Hepatocyte (in vitro differentiated cells): ENCODE measurements around the gene ZEB2. TPM values are rescaled to one million over a fixed set of nuclear protein-coding genes. Genes with fewer than 3 reads are reported as not detected.

ENCODE experiments used
- DNase-seq: peaks from one replicate; pipeline ENCODE4 v3.0.0-alpha.2; 2016; ENCODE audit warnings: low spot score
- H2AFZ ChIP-seq: fragments of 200-600 bp; sonication (generic); 2 replicates; pipeline ENCODE4 v1.6.0; 2016; ENCODE audit warnings: antibody characterized with exemption, mild to moderate bottlenecking
- H3K27ac ChIP-seq: fragments of 200-600 bp; sonication (generic); 2 replicates; pipeline ENCODE4 v1.5.1; 2016; ENCODE audit warnings: mild to moderate bottlenecking
- H3K27me3 ChIP-seq: fragments of 200-600 bp; sonication (generic); 2 replicates; pipeline ENCODE4 v1.6.1; 2016
- H3K36me3 ChIP-seq: fragments of 200-600 bp; sonication (generic); replicated peaks from 2 replicates; pipeline ENCODE4 v1.5.1; 2016; ENCODE audit warnings: low read depth; ENCODE audit not compliant: insufficient read depth
- H3K4me1 ChIP-seq: fragments of 200-600 bp; sonication (generic); 2 replicates; pipeline ENCODE4 v1.5.1; 2016; ENCODE audit warnings: mild to moderate bottlenecking, moderate library complexity; ENCODE audit not compliant: insufficient read depth
- H3K4me2 ChIP-seq: fragments of 200-600 bp; sonication (generic); 2 replicates; pipeline ENCODE4 v1.6.0; 2016
- H3K4me3 ChIP-seq: fragments of 200-600 bp; sonication (generic); 2 replicates; pipeline ENCODE4 v1.5.1; 2016; ENCODE audit warnings: mild to moderate bottlenecking
- H3K79me2 ChIP-seq: fragments of 200-600 bp; sonication (generic); 2 replicates; pipeline ENCODE4 v1.6.0; 2017; ENCODE audit warnings: mild to moderate bottlenecking
- H3K9me2 ChIP-seq: fragments of 200-600 bp; sonication (generic); replicated peaks from 2 replicates; pipeline ENCODE4 v1.6.0; 2017; ENCODE audit warnings: mild to moderate bottlenecking; ENCODE audit not compliant: insufficient read depth
- H3K9me3 ChIP-seq: fragments of 200-600 bp; sonication (generic); 2 replicates; pipeline ENCODE4 v1.5.1; 2016; ENCODE audit warnings: low read depth, mild to moderate bottlenecking
- H4K20me1 ChIP-seq: fragments of 200-600 bp; sonication (generic); 2 replicates; pipeline ENCODE4 v1.6.0; 2016; ENCODE audit warnings: mild to moderate bottlenecking; ENCODE audit not compliant: insufficient read depth, poor library complexity, severe bottlenecking
- EZH2 ChIP-seq: fragments of 200-600 bp; sonication (generic); IDR thresholded peaks from 2 replicates; pipeline ENCODE4 v1.6.1; 2016; ENCODE audit warnings: antibody characterized with exemption, mild to moderate bottlenecking, borderline replicate concordance
- EZH2phosphoT487 ChIP-seq: fragments of 200-600 bp; sonication (generic); IDR thresholded peaks from one replicate; pipeline ENCODE4 v1.6.1; 2018; ENCODE audit warnings: antibody characterized with exemption, mild to moderate bottlenecking, low read depth, moderate library complexity; ENCODE audit not compliant: unreplicated experiment, severe bottlenecking
- WGBS: methylation state at CpG from one replicate; pipeline ENCODE4 v1.1.6; 2016; ENCODE audit warnings: low lambda C conversion rate; ENCODE audit errors: missing lambda C conversion rate; 5-methylcytosine and 5-hydroxymethylcytosine counted together
- polyA plus RNA-seq: library from polyadenylated mRNA; unstranded; fragments of >200 nt; fragmentation: Nextera tagmentation; extraction: Ambion mirVana; gene quantifications from 2 replicates; pipeline ENCODE4 v1.2.1, GENCODE V29; 2016
- total RNA-seq: library from RNA; depleted of rRNA; stranded (reverse); fragments of >200 nt; gene quantifications from 2 replicates; pipeline ENCODE4 v1.2.3, GENCODE V29; 2014
- TF ChIP-seq, protein P1 (sequence below): fragments of 200-600 bp; sonication (generic); IDR thresholded peaks from 2 replicates; pipeline ENCODE4 v1.5.1; 2016; ENCODE audit warnings: antibody characterized with exemption, mild to moderate bottlenecking; ENCODE audit not compliant: poor library complexity

Gene ZEB2
- total and polyA plus RNA-seq, 2 experiments from 2014 or later = 17.8 to 35.5 TPM

DNA sequence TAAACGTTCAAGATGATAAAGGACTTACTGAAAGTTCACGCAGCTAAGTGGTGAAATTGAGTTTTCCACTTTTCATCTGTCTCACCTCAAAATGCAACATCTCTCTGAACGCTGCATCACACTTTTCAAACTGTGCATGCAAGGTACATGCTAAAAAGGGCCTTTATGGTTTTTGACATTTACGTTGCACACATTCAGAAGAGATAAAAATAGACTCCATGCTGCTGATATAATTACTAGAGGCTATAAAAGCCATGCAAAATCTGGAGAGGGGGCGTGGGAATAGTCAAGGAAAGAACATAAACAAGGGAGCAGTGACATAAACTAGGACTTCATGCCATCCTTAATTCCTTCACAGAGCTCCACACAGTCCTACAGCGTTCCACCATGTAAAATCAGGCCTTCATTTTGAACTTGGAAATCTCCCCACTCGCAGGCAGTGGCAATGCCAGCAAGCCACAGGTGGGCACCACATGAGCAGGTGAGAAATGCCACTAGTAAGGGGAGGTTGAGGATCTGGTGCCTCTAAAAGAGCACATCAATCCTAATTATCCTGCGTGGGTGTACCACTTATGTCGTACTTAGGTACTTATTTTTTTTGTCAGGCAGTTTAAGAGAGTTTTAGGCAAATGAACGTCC lies 71.4 kb downstream of the ZEB2 start:
- Histone ChIP-seq H4K20me1 (no peaks in the 10 kb centered on the region), H3K9me3 (no peaks in the 10 kb centered on the region), H3K4me1 (no peaks in the 10 kb centered on the region), H3K4me2 (no peak overlapping the region), H2AFZ (no peak overlapping the region), H3K36me3 (no peaks in the 10 kb centered on the region), H3K4me3 (no peak overlapping the region), H3K27me3 (peaks cover 42% of the 10 kb centered on the region), H3K27ac (no peak overlapping the region), H3K9me2 (no peaks in the 10 kb centered on the region), H3K79me2 (peaks cover 18% of the 10 kb centered on the region)
- WGBS = 76% methylated on average over 10 of the region's 10 CpGs
- no peak for DNase-seq
- TF ChIP-seq, protein P1, sequence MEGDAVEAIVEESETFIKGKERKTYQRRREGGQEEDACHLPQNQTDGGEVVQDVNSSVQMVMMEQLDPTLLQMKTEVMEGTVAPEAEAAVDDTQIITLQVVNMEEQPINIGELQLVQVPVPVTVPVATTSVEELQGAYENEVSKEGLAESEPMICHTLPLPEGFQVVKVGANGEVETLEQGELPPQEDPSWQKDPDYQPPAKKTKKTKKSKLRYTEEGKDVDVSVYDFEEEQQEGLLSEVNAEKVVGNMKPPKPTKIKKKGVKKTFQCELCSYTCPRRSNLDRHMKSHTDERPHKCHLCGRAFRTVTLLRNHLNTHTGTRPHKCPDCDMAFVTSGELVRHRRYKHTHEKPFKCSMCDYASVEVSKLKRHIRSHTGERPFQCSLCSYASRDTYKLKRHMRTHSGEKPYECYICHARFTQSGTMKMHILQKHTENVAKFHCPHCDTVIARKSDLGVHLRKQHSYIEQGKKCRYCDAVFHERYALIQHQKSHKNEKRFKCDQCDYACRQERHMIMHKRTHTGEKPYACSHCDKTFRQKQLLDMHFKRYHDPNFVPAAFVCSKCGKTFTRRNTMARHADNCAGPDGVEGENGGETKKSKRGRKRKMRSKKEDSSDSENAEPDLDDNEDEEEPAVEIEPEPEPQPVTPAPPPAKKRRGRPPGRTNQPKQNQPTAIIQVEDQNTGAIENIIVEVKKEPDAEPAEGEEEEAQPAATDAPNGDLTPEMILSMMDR = no peak
- TF ChIP-seq EZH2 = no peak
- no peak for TF ChIP-seq EZH2phosphoT487

DNA sequence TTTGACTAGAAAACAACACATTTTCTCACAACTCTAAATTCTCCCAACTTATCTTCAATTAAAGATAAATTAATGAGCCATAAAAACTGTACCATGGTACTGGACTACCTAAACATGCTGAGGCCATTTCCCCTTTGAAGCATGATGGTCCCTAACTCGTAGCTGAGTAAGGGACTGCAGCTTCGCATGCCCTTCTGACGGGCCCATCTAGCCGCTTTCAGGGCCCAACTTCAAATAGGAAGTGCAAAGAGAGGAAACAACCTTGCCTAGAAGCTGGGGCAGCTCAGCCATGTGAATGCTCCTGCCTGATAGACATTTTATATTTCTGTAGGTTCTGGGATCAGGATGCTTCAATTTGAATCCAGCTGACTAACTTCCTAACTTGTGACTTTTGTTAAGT lies 72.4 kb downstream of the ZEB2 start:
- TF ChIP-seq, protein P1 = no peak
- TF ChIP-seq EZH2phosphoT487 (no peak), EZH2 (no peak)
- no peaks in the 10 kb centered on the region for H3K9me2 ChIP-seq
- H3K27ac ChIP-seq = no peak overlapping the region
- no peaks in the 10 kb centered on the region for H3K4me1 ChIP-seq
- no peaks in the 10 kb centered on the region for H3K9me3 ChIP-seq
- 97% methylated on average over 4 of the region's 4 CpGs for WGBS
- H3K4me3 ChIP-seq = no peak overlapping the region
- H3K79me2 ChIP-seq = peaks cover 14% of the 10 kb centered on the region
- H4K20me1 ChIP-seq = no peaks in the 10 kb centered on the region
- H3K27me3 ChIP-seq = peaks cover 32% of the 10 kb centered on the region
- no peak for DNase-seq
- no peak overlapping the region for H3K4me2 ChIP-seq
- H3K36me3 ChIP-seq = no peaks in the 10 kb centered on the region
- H2AFZ ChIP-seq = no peak overlapping the region

DNA sequence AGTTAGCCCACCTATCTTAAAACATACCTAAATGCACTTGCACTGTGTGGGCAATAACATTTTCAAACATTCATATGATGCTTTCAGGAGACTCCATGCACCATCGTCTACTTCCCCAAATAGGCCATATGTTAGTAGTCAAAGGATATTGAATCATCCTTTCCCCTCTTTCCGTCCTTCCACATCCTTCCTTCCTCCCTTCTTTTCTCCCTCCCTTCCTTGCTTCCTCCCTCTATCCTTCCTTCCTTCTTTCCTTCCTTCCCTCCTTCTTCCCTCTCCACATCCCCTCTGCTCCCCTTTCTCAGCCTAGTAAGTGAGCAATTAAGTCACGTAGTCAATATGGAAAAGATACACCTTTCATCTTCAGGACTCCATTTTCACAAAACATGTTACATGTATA lies 73.8 kb downstream of the ZEB2 start:
- TF ChIP-seq EZH2phosphoT487 (no peak), EZH2 (no peak)
- TF ChIP-seq, protein P1 = no peak
- Histone ChIP-seq H3K4me2 (no peak overlapping the region), H3K79me2 (peaks cover 14% of the 10 kb centered on the region), H3K36me3 (no peaks in the 10 kb centered on the region), H4K20me1 (no peaks in the 10 kb centered on the region), H3K4me1 (no peaks in the 10 kb centered on the region), H3K27ac (no peak overlapping the region), H3K4me3 (no peak overlapping the region), H2AFZ (no peak overlapping the region), H3K27me3 (peaks cover 21% of the 10 kb centered on the region), H3K9me2 (no peaks in the 10 kb centered on the region), H3K9me3 (no peaks in the 10 kb centered on the region)
- DNase-seq = no peak
- WGBS = 94% methylated on average over 3 of the region's 3 CpGs
